Stimulated activated CD4-positive, alpha-beta T cell treated with anti-CD3 and anti-CD28 coated beads, Interleukin-2, amount 100 ng/mL, for 48 hours (primary cell): Measurements from ENCODE around the gene TAOK1.
"Not testable (repeated sequence)": the region's sequence is repeated elsewhere in the genome, so short reads cannot be mapped to it uniquely, and the experiment has no call there.

Experiments
- DNase-seq, 2 donors: peaks; one replicate each; pipeline ENCODE4 v3.0.0-alpha.2; 2020

Gene TAOK1

GRCh38 chr17:29449865-29450671 lies 59.9 kb downstream of the TAOK1 start:
- DNase-seq: no peak

- DNase-seq: no peak
These were observed 61.1 kb downstream of the TAOK1 start for GRCh38 chr17:29451121-29451742.

- DNase-seq: no peak
These were observed 67.9 kb downstream of the TAOK1 start for GRCh38 chr17:29458066-29458465.

GRCh38 chr17:29461483-29462206 lies 71.5 kb downstream of the TAOK1 start:
- DNase-seq: no peak

- no peak for DNase-seq
These were observed 79.1 kb downstream of the TAOK1 start for GRCh38 chr17:29469276-29469675.

- DNase-seq: not testable (repeated sequence)
These were observed 83.3 kb downstream of the TAOK1 start for GRCh38 chr17:29473437-29473836.

GRCh38 chr17:29474297-29474696 lies 84.1 kb downstream of the TAOK1 start:
- no peak for DNase-seq

- DNase-seq: no peak
These were observed 85.7 kb downstream of the TAOK1 start for GRCh38 chr17:29475891-29476290.

GRCh38 chr17:29480249-29480928 lies 90.2 kb downstream of the TAOK1 start:
- not testable (repeated sequence) for DNase-seq

- no peak for DNase-seq
These were observed 93.3 kb downstream of the TAOK1 start for GRCh38 chr17:29483503-29483902.

GRCh38 chr17:29495011-29495410 lies 104.8 kb downstream of the TAOK1 start:
- DNase-seq: no peak

- no peak for DNase-seq
These were observed 114.5 kb downstream of the TAOK1 start for GRCh38 chr17:29504711-29505110.

GRCh38 chr17:29505836-29506235 lies 115.7 kb downstream of the TAOK1 start:
- DNase-seq: no peak

- no peak for DNase-seq
These were observed 120.8 kb downstream of the TAOK1 start for GRCh38 chr17:29510953-29511352.

GRCh38 chr17:29514792-29515191 lies 124.6 kb downstream of the TAOK1 start:
- DNase-seq: no peak

- no peak for DNase-seq
These were observed 128.2 kb downstream of the TAOK1 start for GRCh38 chr17:29518359-29518758.

- no peak for DNase-seq
These were observed 134.5 kb downstream of the TAOK1 start for GRCh38 chr17:29524692-29525091.

- no peak for DNase-seq
These were observed 136.2 kb downstream of the TAOK1 start for GRCh38 chr17:29526322-29526721.

- DNase-seq: no peak
These were observed 143.8 kb downstream of the TAOK1 start for GRCh38 chr17:29533976-29534375.

GRCh38 chr17:29544066-29544465 lies 153.9 kb downstream of the TAOK1 start:
- DNase-seq: no peak

GRCh38 chr17:29546085-29546484 lies 155.9 kb downstream of the TAOK1 start:
- no peak for DNase-seq

GRCh38 chr17:29546830-29547229 lies 156.7 kb downstream of the TAOK1 start:
- no peak for DNase-seq
